Measurements from ENCODE around the gene LIN7B. TPM values are rescaled to one million over a fixed set of nuclear protein-coding genes. Genes with fewer than 3 reads are reported as not detected.

LIN7B gene
- total RNA-seq, 2 donors from 2014 or later = 9.5 to 14.9 TPM

DNA sequence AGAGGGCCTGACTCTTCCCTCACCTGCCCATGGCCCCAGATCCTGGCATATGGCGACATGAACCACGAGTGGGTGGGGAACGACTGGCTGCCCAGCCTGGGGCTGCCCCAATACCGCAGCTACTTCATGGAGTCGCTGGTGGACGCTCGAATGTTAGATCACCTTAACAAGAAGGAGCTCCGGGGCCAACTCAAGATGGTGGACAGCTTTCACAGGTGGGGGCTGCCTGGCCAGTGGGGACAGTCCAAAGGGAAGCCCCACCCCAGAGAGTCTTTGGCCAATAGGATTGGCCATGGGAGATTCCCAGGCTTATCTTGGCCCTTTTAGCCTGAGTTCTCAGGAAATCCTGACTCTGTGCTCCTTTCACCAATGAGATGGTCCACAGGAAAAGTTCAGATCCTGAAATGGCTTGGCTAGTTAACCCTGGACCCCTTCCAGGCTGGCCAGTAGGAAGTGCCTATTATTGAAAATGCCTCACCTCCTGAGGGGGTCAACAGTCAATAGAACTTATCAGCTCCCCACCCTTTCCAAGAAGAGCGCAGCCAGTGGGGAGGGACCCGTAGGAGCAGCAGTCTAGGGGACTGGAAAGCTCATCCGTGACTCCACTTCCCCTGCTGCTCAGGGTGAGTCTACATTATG is 34.0 kb downstream of the LIN7B start:
- Mint-ChIP-seq H3K27ac (peak overlapping the region; percentile 82), H3K36me3 (ENCODE audit: low read depth) (no peaks in the 10 kb centered on the region), H3K4me3 (peak overlapping the region; percentile 75), H3K4me1 (peaks cover 12% of the 10 kb centered on the region), H3K9me3 (peaks cover 4% of the 10 kb centered on the region), H3K27me3 (ENCODE audit: insufficient read depth) (peaks cover 23% of the 10 kb centered on the region)
- no peak for DNase-seq
- 79 to 87% methylated on average over 9 to 11 of the region's 11 CpGs for WGBS, 2 experiments (ENCODE audit: insufficient coverage in 1 of 2, insufficient read length in 1 of 2)
- H3K4me1 ChIP-seq (ENCODE audit: control insufficient read depth, insufficient read depth, low read length) = peaks cover 6% of the 10 kb centered on the region
- H3K27me3 ChIP-seq (ENCODE audit: control insufficient read depth, insufficient read depth, low read length, poor library complexity, severe bottlenecking) = peaks cover 6% of the 10 kb centered on the region
- peak overlapping the region; percentile 94 for H3K4me3 ChIP-seq (ENCODE audit: low read length)
- no peak overlapping the region for H3K9ac ChIP-seq (ENCODE audit: extremely low read depth, low read length, poor library complexity, severe bottlenecking)
- no peaks in the 10 kb centered on the region for H3K9me3 ChIP-seq (ENCODE audit: control insufficient read depth, low read length)
- H3K36me3 ChIP-seq (ENCODE audit: control insufficient read depth, insufficient read depth, low read length) = no peaks in the 10 kb centered on the region
- TF ChIP-seq, protein P1, sequence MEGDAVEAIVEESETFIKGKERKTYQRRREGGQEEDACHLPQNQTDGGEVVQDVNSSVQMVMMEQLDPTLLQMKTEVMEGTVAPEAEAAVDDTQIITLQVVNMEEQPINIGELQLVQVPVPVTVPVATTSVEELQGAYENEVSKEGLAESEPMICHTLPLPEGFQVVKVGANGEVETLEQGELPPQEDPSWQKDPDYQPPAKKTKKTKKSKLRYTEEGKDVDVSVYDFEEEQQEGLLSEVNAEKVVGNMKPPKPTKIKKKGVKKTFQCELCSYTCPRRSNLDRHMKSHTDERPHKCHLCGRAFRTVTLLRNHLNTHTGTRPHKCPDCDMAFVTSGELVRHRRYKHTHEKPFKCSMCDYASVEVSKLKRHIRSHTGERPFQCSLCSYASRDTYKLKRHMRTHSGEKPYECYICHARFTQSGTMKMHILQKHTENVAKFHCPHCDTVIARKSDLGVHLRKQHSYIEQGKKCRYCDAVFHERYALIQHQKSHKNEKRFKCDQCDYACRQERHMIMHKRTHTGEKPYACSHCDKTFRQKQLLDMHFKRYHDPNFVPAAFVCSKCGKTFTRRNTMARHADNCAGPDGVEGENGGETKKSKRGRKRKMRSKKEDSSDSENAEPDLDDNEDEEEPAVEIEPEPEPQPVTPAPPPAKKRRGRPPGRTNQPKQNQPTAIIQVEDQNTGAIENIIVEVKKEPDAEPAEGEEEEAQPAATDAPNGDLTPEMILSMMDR (conservative IDR thresholded peaks at IDR 0.05) = no peak
- no peak overlapping the region for H3K27ac ChIP-seq (ENCODE audit: low read depth, low read length)

DNA sequence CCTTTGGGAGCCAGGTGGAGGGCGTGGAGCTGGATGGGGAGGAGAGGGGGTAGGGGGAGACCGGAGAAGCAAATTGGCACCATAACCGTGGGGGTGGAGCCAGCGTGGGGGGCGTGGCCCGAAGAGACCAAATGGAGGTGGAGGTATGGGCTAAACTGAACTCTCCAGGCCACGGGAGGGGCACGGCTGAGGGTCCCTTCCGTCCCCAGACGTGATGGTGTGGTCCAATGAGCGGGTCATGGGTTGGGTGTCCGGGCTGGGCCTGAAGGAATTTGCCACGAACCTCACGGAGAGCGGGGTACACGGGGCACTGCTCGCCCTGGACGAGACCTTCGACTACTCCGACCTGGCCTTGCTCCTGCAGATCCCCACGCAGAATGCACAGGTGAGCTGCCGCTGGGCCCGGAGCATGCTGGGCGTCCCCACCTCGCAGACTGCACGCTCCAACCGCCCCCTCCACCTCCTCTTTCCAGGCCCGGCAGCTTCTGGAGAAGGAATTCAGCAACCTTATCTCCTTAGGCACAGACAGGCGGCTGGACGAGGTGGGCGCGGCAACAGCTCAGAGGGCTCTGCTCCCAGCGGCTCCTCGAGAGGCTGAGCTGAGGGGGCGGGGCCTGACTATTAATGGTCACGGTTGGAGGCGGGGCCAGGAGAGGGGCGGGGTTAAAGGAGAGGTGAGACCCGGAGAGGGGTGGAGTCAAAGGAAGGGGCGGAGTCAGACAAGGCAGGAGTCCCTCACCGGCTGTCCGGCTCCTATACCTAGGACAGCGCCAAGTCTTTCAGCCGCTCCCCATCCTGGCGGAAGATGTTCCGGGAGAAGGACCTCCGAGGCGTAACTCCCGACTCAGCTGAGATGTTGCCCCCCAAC is 34.8 kb downstream of the LIN7B start:
- H3K27ac Mint-ChIP-seq = peak overlapping the region; percentile 89
- 1 to 2% methylated on average over 23 to 49 of the region's 49 CpGs for WGBS, 2 experiments (ENCODE audit: insufficient coverage in 1 of 2, insufficient read length in 1 of 2)
- H3K9me3 ChIP-seq (ENCODE audit: control insufficient read depth, low read length) = no peaks in the 10 kb centered on the region
- H3K4me3 ChIP-seq (ENCODE audit: low read length) = peak overlapping the region; percentile 94
- peak overlapping the region; percentile 89 for H3K27ac ChIP-seq (ENCODE audit: low read depth, low read length)
- peaks cover 12% of the 10 kb centered on the region for H3K4me1 Mint-ChIP-seq
- DNase-seq = peak; percentile 100
- no peaks in the 10 kb centered on the region for H3K36me3 ChIP-seq (ENCODE audit: control insufficient read depth, insufficient read depth, low read length)
- peaks cover 4% of the 10 kb centered on the region for H3K9me3 Mint-ChIP-seq
- peak overlapping the region; percentile 75 for H3K4me3 Mint-ChIP-seq
- peak overlapping the region; percentile 59 for H3K9ac ChIP-seq (ENCODE audit: extremely low read depth, low read length, poor library complexity, severe bottlenecking)
- no peaks in the 10 kb centered on the region for H3K36me3 Mint-ChIP-seq (ENCODE audit: low read depth)
- H3K27me3 Mint-ChIP-seq (ENCODE audit: insufficient read depth) = peaks cover 31% of the 10 kb centered on the region
- H3K27me3 ChIP-seq (ENCODE audit: control insufficient read depth, insufficient read depth, low read length, poor library complexity, severe bottlenecking) = peaks cover 11% of the 10 kb centered on the region
- peaks cover 6% of the 10 kb centered on the region for H3K4me1 ChIP-seq (ENCODE audit: control insufficient read depth, insufficient read depth, low read length)
- TF ChIP-seq, protein P1 (conservative IDR thresholded peaks at IDR 0.05) = no peak

DNA sequence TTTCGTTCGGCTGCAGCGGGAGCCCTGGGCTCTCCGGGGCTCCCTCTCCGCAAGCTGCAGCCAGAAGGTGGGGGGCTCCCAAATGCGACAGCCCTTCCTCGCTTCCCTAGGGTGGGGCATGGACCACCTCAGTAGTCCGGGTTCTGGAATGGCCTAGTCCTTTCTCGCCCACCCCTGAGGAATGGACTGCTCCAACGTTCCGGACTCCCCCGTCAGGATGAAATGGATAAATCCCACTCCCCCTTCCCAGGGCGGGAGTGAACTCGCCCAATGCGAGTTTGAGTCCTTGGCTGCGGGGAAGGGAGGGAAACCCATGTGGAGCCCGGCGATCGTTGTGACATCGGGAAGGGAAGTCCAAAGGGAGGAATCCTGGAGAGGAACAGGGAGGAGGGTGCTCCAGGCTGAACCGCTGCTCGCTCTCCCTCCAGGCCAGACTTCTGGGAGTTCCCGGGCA is 35.5 kb downstream of the LIN7B start:
- no peaks in the 10 kb centered on the region for H3K36me3 ChIP-seq (ENCODE audit: control insufficient read depth, insufficient read depth, low read length)
- H3K4me3 ChIP-seq (ENCODE audit: low read length) = peak overlapping the region; percentile 94
- peaks cover 38% of the 10 kb centered on the region for H3K27me3 Mint-ChIP-seq (ENCODE audit: insufficient read depth)
- TF ChIP-seq, protein P1 (conservative IDR thresholded peaks at IDR 0.05) = no peak
- peaks cover 12% of the 10 kb centered on the region for H3K4me1 Mint-ChIP-seq
- peaks cover 14% of the 10 kb centered on the region for H3K27me3 ChIP-seq (ENCODE audit: control insufficient read depth, insufficient read depth, low read length, poor library complexity, severe bottlenecking)
- H3K9me3 ChIP-seq (ENCODE audit: control insufficient read depth, low read length) = no peaks in the 10 kb centered on the region
- peak; percentile 93 for DNase-seq
- H3K27ac Mint-ChIP-seq = peak overlapping the region; percentile 89
- peak overlapping the region; percentile 75 for H3K4me3 Mint-ChIP-seq
- H3K27ac ChIP-seq (ENCODE audit: low read depth, low read length) = peak overlapping the region; percentile 94
- peaks cover 6% of the 10 kb centered on the region for H3K4me1 ChIP-seq (ENCODE audit: control insufficient read depth, insufficient read depth, low read length)
- H3K9me3 Mint-ChIP-seq = peaks cover 4% of the 10 kb centered on the region
- 0 to 1% methylated on average over 10 to 23 of the region's 23 CpGs for WGBS, 2 experiments (ENCODE audit: insufficient coverage in 1 of 2, insufficient read length in 1 of 2)
- H3K9ac ChIP-seq (ENCODE audit: extremely low read depth, low read length, poor library complexity, severe bottlenecking) = peak overlapping the region; percentile 57
- H3K36me3 Mint-ChIP-seq (ENCODE audit: low read depth) = no peaks in the 10 kb centered on the region
